ENCODE results near the gene MEF2A.
"Not testable (repeated sequence)": the region's sequence is repeated elsewhere in the genome, so short reads cannot be mapped to it uniquely, and the experiment has no call there.

Gene MEF2A

DNA sequence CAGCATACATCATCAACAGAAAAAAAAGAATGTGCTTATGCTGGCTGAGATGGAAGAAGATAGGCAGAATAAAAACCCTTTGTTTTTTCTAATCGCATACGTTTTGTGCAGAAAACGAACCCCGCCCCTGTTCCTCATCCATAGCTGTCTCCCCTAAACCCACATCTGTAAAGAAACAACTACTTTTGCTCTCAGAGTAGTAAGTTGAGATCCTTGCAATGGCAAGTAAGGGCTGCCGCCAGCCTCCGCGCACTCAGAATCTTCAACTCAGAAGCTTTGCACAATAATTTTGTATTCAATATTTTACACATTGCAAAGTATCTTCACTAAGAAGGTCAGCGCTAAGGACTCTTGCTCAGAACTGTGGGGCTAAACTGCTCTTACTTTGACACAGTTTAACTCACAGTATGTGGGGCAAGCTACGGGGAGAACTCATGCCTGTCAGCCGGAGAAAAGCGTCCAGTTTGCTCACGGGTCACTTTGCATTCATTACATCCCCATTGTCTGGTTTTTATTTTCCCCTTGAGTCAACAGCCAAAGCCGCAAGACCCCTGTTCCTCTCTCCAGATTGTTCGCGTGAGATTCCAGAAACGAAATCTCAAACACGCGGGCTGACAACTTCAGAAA, 166.5 kb downstream of the MEF2A start:
- Histone ChIP-seq H3K27me3 (no peaks in the 10 kb centered on the region), H3K36me3 (peaks cover 0 to 24% (median 14%) of the 10 kb centered on the region in 3 donors), H3K4me1 (peaks cover 5 to 30% (median 16%) of the 10 kb centered on the region in 4 donors), H3K27ac (peak overlapping the region; percentile 82 to 86), H3K4me3 (peak overlapping the region; percentile 77 to 81), H3K9me3 (no peaks in the 10 kb centered on the region)
- intact Hi-C loops (cut with DNase I; ENCODE audit: low total_unique reads): no loop called here
- DNase-seq: no peak
- no peak for TF ChIP-seq CTCF (IDR thresholded peaks at IDR 0.05)

DNA sequence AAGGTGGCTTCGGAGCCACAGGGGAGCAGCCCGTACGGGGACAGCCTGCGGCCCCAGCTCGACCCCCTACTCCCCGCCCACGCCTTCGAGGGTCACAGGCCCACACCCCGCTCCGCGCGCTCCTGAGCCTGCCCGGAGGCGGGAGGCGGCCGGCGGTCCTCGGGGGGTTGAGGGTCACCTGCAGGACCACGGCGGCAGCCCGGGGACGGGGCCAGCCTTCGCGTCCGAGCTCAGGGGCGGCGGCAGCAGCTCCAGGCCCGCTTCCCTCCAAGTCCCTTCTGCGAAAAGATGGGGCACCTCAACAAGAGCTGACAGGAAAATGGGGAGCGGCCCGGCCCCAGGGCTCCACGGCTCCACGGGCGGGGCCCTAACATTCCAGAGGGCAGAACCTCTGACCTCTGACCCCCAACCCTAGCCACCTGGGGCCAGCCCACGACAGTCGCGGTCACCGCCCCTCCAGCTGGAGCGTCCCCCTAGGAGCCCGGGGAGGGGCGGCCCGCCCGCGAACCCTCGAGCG, 167.0 kb downstream of the MEF2A start:
- Histone ChIP-seq H3K27ac (peak overlapping the region; percentile 82 to 86), H3K27me3 (no peaks in the 10 kb centered on the region), H3K4me1 (peaks cover 5 to 30% (median 16%) of the 10 kb centered on the region in 4 donors), H3K9me3 (no peaks in the 10 kb centered on the region), H3K36me3 (peaks cover 0 to 18% (median 13%) of the 10 kb centered on the region in 3 donors), H3K4me3 (peak overlapping the region; percentile 77 to 81)
- intact Hi-C loops (cut with DNase I; ENCODE audit: low total_unique reads): no loop called here
- no peak for TF ChIP-seq CTCF (IDR thresholded peaks at IDR 0.05)
- peak in 1 of 2 donors; percentile 43 for DNase-seq

- no peak for TF ChIP-seq CTCF (IDR thresholded peaks at IDR 0.05)
- DNase-seq: peak; percentile 98 to 99
- H3K9me3 ChIP-seq: no peaks in the 10 kb centered on the region
- peaks cover 0 to 11% (median 7%) of the 10 kb centered on the region in 3 donors for H3K36me3 ChIP-seq
- H3K27me3 ChIP-seq: no peaks in the 10 kb centered on the region
- peaks cover 5 to 30% (median 14%) of the 10 kb centered on the region in 4 donors for H3K4me1 ChIP-seq
- peak within 1 kb of the TSS; percentile 82 to 86 for H3K27ac ChIP-seq
- H3K4me3 ChIP-seq: peak within 1 kb of the TSS; percentile 77 to 81
- intact Hi-C loops (cut with DNase I; ENCODE audit: low total_unique reads): no loop called here
These were observed 167.7 kb downstream of the MEF2A start, which contains the start of gene LYSMD4 for GRCh38 chr15:99733268-99734039. Gene LYSMD4, minus strand, starts transcription at chr15:99733437. Its CDS starts 1,438 bp downstream, at chr15:99731999.

DNA sequence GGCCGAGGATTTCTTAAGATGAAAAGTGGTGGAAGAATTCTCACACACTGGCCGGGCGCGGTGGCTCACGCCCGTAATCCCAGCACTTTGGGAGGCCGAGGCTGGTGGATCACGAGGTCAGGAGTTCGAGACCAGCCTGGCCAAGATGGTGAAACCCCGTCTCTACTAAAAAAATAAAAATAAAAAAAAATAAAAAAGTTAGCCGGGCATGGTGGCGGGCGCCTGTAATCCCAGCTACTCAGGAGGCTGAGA, 168.2 kb downstream of the MEF2A start:
- DNase-seq; H3K36me3 ChIP-seq; H3K27me3 ChIP-seq; intact Hi-C loops (cut with DNase I; ENCODE audit: low total_unique reads); H3K9me3 ChIP-seq: not testable (repeated sequence)
- H3K4me1 ChIP-seq: peaks cover 5 to 30% (median 13%) of the 10 kb centered on the region in 4 donors
- H3K27ac ChIP-seq: peak overlapping the region; percentile 82 to 86
- peak overlapping the region; percentile 77 to 81 for H3K4me3 ChIP-seq

DNA sequence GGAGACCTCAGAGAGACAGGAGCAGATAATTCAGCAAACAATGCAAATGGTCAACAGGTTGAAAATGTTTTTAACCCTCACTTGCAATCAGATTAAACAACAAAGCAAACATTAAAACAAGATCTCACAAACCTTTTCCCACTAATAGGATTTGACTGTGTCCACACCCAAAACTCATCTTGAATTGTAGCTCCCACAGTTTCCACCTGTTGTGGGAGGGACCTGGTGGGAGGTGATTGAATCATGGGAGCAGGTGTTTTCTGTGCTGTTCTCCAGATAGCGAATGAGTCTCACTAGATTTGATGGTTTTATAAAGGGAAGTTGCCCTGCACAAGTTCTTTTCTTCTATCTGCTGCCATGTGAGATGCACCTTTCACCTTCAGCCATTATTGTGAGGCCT, 168.8 kb downstream of the MEF2A start:
- Histone ChIP-seq H3K27ac (no peak overlapping the region), H3K9me3 (no peaks in the 10 kb centered on the region), H3K4me3 (no peak overlapping the region), H3K27me3 (no peaks in the 10 kb centered on the region), H3K36me3 (peaks cover 0 to under 1% (median under 1%) of the 10 kb centered on the region in 3 donors), H3K4me1 (peaks cover 5 to 26% (median 13%) of the 10 kb centered on the region in 4 donors)
- intact Hi-C loops (cut with DNase I; ENCODE audit: low total_unique reads): no loop called here
- DNase-seq: no peak
- TF ChIP-seq CTCF (IDR thresholded peaks at IDR 0.05): no peak

- Histone ChIP-seq H3K36me3 (no peaks in the 10 kb centered on the region), H3K4me1 (peaks cover 5 to 14% (median 11%) of the 10 kb centered on the region in 4 donors), H3K4me3 (no peak overlapping the region), H3K27me3 (no peaks in the 10 kb centered on the region), H3K27ac (no peak overlapping the region), H3K9me3 (no peaks in the 10 kb centered on the region)
- no peak for DNase-seq
- no peak for TF ChIP-seq CTCF (IDR thresholded peaks at IDR 0.05)
- intact Hi-C loops (cut with DNase I; ENCODE audit: low total_unique reads): no loop called here
These were observed 170.1 kb downstream of the MEF2A start for GRCh38 chr15:99735868-99736267.
